K562 treated with DMSO at 1 percent for 12 hours (cell line): Measurements from ENCODE around the gene RXFP2. TPM values are rescaled to one million over a fixed set of nuclear protein-coding genes. Genes with fewer than 3 reads are reported as not detected.

Source experiments
- total RNA-seq: library from RNA; unstranded; fragments of 300-600 nt; gene quantifications from 2 replicates; pipeline ENCODE4 v1.2.3, GENCODE V29; 2022; ENCODE audit not compliant: insufficient read depth

The RXFP2 gene, protein sequence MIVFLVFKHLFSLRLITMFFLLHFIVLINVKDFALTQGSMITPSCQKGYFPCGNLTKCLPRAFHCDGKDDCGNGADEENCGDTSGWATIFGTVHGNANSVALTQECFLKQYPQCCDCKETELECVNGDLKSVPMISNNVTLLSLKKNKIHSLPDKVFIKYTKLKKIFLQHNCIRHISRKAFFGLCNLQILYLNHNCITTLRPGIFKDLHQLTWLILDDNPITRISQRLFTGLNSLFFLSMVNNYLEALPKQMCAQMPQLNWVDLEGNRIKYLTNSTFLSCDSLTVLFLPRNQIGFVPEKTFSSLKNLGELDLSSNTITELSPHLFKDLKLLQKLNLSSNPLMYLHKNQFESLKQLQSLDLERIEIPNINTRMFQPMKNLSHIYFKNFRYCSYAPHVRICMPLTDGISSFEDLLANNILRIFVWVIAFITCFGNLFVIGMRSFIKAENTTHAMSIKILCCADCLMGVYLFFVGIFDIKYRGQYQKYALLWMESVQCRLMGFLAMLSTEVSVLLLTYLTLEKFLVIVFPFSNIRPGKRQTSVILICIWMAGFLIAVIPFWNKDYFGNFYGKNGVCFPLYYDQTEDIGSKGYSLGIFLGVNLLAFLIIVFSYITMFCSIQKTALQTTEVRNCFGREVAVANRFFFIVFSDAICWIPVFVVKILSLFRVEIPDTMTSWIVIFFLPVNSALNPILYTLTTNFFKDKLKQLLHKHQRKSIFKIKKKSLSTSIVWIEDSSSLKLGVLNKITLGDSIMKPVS
- total RNA-seq: not detected in 2 replicates

DNA sequence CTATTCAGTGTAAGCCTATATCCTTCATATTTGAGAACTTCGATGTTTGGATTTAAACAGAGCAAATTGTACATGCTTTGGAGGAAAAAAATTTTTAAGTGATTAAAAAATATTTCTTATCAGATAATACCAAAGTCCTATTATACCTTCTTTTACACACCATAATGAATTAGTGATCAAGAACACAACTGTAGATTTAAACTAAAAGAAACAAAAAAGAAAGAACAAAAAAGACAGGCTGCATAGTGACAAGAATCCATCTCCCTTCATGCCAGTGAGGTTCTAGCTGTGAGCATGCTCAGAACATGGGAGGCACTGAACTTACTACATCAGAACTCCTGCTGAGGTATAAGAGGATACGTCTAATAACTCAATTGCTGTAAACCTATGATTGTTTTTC is at the start of gene RXFP2:
Gene RXFP2 (plus strand): TSS at position 301 of the 400 bp plus-strand sequence. CDS start 87 bp downstream, at position 388.

